HG03175 (cell line): ENCODE results near the gene GFY.
"Not testable (repeated sequence)": the region's sequence is repeated elsewhere in the genome, so short reads cannot be mapped to it uniquely, and the experiment has no call there.

Experiments used
- ATAC-seq: cut with Tn5 transposase; IDR thresholded peaks from one replicate; pipeline ENCODE4 v1.9.1; 2021; ENCODE audit warnings: mild to moderate bottlenecking, moderate library complexity; ENCODE audit not compliant: unreplicated experiment

The GFY gene

DNA sequence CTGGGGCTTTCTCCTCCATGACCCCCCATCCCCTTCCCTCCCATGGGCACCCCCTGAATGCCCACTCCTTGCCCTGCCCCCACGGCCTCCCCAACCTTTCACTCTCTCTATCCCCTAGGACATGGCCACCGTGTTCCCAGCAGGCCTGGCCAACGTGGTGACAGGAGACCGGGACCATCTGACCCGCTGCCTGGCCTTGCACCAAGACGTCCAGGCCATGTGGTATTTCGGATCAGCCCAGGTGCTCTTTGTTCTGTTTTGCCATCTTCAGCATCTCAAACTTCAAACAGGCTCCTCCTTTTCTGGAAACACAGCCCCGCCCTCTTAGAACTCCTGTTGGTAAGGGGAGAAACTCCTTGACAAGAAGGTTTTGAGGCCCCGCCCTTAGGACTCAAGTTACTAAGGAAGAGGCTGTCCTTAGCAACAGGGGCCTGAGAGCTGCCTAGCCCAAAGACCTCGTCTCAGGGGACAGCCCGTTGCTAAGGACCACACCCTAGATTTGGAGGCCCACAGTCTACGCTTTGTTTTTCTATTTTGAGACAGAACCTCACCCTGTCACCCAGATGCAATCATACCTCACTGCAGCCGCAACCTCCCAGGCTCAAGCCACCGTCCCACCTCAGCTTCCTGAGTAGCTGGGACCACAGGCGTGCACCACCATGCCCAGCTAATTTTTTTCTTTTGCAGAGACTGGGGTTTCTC lies 43.7 kb downstream of the GFY start:
- ATAC-seq = peak; percentile 71

DNA sequence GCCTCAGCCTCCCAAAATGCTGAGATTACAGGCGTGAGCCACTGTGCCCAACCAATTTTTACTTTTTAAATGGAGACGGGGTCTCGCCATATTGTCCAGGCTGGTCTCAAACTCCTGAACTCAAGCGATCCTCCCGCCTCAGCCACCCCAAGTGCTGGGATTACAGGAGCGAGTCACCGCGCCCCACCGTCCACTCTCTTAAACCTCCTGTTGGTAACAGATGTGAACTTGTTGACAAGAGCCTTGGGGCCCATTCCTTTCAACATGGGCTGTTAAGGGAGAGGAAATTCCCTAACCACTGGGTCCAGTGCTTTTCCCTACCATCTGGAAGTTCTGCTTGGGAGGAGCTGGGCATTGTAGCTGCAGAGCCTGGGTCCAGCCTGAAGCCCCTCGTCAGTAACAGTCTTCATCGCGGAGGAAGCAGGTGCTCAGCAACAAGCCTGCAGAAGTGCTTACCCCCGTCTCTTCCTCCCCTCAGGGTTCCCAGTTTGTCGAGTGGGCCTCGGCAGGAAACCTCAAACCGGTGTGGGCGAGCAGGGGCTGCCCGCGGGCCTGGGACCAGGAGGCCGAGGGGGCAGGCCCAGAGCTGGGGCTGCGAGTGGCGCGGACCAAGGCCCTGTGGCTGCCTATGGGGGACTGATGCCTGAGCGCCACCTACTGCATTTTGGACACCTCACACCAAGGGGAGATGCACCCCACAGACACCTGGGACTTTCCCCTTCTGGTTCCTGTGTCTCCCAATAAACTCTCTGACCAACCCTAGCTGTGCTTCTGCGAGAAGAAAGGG lies 44.8 kb downstream of the GFY start:
- peak; percentile 40 for ATAC-seq

DNA sequence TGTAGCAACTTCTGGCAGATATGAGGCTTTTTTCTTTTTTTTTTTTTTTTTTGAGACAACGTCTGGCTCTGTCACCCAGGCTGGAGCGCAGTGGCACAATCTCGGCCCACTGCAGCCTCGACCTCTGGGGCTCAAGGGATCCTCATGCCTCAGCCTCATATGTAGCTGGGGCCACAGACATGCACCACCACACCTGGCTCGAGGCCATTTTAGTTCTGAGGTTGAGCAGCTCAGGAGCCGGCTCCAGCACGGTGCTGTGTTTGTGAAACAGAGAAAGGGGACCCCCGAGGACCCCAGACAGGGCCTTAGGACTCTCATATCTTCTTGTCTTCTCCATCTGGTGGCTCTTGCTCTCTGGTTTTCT lies 45.4 kb downstream of the GFY start:
- no peak for ATAC-seq

DNA sequence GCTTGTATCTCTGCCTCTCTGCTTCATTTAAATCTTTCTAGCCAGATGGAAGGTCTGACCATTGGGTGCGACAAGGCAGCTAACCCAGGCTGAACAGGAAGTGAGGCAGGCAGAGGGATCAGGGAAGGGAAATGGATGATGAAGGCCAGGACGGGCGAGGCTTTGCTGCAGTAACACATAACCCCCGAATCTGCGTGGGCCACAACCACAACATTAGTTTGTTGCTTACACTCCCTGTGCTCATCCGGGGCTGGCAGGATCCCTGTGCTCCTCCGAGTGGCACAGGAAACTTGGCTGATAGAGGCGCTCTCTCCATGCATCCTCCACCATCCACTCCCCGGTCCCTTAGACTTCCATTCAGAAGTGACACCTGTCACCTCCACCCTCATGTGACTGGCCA lies 47.7 kb downstream of the GFY start:
- ATAC-seq = no peak

DNA sequence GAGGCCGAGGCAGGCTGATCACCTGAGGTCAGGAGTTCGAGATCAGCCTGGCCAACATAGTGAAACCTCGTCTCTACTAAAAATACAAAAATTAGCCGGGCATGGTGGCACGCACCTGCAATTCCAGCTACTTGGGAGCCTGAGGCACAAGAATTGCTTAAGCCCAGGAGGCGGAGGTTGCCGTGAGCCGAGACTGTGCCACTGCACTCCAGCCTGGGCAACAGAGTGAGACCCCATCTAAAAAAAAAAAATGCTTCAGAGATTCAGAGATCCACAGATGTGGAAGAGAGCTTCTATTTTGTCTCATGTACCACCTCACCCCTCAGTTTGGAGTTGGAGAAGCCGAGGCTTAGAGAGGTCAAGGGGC lies 48.3 kb downstream of the GFY start:
- ATAC-seq = not testable (repeated sequence)

DNA sequence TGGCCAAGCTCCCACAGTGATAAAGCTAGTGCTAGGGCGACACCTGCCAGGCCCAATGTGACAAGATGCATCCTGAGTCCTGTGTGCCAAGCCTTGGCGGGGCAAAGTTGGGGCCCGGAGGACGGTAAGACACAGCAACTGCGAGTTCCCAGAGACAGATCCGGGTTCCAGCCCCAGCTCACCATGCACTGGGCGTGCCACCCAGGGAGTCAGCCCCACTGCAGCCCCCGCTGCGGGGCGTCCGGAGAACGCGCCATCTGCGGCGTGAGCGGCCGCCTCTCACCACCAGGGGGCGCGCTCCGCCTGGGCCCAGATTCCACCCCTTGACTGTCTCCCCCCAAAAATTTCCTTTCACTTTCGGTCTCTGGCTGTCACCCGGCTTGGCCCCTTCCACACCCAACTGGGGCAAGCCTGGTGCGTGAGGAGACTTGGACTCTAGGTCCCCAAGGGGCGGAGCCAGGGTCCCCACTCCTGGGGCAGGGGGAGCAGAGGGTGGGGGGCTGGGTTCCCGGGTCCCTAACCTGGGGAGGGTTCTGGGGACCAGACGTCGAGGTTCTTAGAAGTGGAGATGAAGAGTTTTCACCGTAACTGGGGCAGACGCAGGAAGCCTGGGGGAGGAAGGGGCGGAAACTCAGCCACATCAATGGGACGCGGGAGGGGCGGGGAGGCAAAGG lies 48.8 kb downstream of the GFY start, which contains the start of gene FLT3LG:
FLT3LG (plus strand) TSS at position 348 of the 674 bp plus-strand sequence. CDS start 425 bp downstream, outside the sequence.
- peak; percentile 64 for ATAC-seq

DNA sequence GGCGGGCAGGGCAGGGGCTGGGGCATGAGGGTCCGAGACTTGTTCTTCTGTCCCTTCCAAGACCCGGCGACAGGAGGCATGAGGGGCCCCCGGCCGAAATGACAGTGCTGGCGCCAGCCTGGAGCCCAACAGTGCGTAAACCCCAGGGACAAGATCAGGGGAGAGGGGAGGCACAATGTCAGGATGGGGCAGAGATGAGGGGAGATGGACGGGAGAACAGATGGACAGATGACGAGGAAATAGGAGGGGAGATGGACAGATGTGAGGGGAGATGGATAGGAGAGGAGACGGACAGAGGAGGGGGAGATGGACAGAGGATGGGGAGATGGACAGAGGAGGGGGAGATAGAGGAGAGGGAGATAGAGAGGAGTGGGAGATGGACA lies 49.3 kb downstream of the GFY start:
- ATAC-seq = no peak

DNA sequence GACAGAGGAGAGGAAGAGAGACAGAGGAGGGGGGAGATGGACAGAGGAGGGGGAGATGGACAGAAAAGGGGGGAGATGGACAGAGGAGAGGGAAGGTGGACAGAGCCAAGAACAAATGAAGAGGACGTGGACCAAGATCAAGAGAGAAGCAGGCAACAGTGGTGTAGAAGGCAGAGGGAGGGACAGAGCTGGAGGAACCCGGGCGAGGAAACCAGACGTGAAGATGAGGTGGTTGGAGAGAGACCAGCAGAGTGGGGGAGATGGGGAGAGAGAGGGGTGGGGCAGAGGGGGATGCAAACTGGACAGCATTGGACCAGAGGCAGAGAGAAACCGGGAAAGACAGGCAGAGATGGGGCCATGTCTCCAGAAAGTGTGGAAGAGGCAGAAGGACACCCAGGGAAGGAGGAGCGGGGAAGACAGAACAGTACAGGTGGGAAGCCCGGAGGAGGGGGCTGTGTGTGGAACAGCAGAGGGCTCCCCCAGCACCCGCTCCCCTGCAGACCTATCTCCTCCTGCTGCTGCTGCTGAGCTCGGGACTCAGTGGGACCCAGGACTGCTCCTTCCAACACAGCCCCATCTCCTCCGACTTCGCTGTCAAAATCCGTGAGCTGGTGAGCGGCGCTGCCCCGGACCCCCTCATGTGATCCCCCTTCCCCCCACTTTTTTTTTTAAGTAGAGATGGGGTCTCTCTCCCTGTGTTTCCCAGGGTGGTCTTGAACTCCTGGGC lies 50.2 kb downstream of the GFY start:
- ATAC-seq = no peak

DNA sequence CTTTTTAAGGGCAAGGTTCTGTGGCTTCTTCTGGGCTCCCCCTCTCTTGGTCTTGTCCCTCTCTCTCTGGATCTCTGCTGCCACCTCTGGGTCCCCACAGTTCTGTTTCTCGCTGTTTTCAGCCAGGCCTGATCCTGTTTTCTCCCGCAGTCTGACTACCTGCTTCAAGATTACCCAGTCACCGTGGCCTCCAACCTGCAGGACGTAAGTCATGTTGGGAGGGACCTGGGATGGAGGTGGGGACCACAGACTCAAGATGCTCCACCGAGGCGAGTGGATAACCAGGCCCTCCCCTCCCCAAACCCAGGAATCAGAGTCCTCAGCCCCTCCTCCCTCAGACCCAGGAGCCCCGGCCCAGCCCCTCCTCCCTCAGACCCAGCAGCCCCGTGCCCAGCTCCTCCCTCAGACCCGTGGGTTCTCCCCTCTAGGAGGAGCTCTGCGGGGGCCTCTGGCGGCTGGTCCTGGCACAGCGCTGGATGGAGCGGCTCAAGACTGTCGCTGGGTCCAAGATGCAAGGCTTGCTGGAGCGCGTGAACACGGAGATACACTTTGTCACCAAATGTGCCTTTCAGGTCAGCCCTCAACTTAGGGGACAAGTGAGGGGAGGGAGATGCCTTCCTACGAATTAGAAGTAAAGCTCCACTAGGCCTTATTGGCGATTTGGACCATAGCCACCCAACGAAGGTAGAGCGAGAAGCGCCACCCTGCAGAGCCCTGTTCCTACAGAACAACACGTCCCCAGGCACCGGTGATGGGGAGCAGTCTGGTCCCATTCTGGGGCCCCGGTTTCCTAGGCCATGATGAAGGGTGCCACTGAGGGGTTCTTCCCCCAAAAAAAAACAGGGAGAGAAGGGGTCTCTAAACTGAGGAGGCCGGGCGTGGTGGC lies 51.0 kb downstream of the GFY start:
- no peak for ATAC-seq
